Neural cell (in vitro differentiated cells): ENCODE results near the gene SIGLEC10. TPM values are rescaled to one million over a fixed set of nuclear protein-coding genes. Genes with fewer than 3 reads are reported as not detected.
"Not testable (repeated sequence)": the region's sequence is repeated elsewhere in the genome, so short reads cannot be mapped to it uniquely, and the experiment has no call there.

ENCODE experiments used
- H2AFZ ChIP-seq: fragments of 200-600, 300-800 bp; sonication (generic), shearing (Covaris generic); 2 replicates; pipeline ENCODE4 v1.6.0; 2014; ENCODE audit warnings: low read depth, mild to moderate bottlenecking, antibody characterized with exemption, low read length, moderate library complexity
- H3F3A ChIP-seq: fragments of 200-600 bp; shearing (Covaris generic); 2 replicates; pipeline ENCODE4 v1.6.1; 2016; ENCODE audit warnings: mild to moderate bottlenecking, moderate library complexity, mixed read lengths, antibody characterized with exemption, low read length; ENCODE audit not compliant: insufficient read depth, poor library complexity, severe bottlenecking
- H3K27ac ChIP-seq: fragments of 200-600, 300-800 bp; sonication (generic), shearing (Covaris generic); 2 replicates; pipeline ENCODE4 v1.5.1; 2014; ENCODE audit warnings: mild to moderate bottlenecking, low read length, moderate library complexity
- H3K27me3 ChIP-seq: fragments of 300-800, 200-600 bp; sonication (generic), shearing (Covaris generic); 2 replicates; pipeline ENCODE4 v1.6.0; 2014; ENCODE audit warnings: mild to moderate bottlenecking, low read depth, low read length, moderate library complexity; ENCODE audit not compliant: insufficient read depth
- H3K36me3 ChIP-seq: fragments of 300-800, 200-600 bp; sonication (generic), shearing (Covaris generic); 2 replicates; pipeline ENCODE4 v1.5.1; 2014; ENCODE audit warnings: mild to moderate bottlenecking, antibody characterized with exemption, low read length, moderate library complexity; ENCODE audit not compliant: insufficient read depth
- H3K4me2 ChIP-seq: fragments of 300-800, 200-600 bp; sonication (generic), shearing (Covaris generic); 2 replicates; pipeline ENCODE4 v1.6.0; 2014; ENCODE audit warnings: mild to moderate bottlenecking, low read length
- H3K4me3 ChIP-seq: fragments of 300-800, 200-600 bp; sonication (generic), shearing (Covaris generic); 2 replicates; pipeline ENCODE4 v1.5.1; 2014; ENCODE audit warnings: mild to moderate bottlenecking, low read length, moderate library complexity
- H3K79me2 ChIP-seq: fragments of 200-600 bp; shearing (Covaris generic); replicated peaks from 2 replicates; pipeline ENCODE4 v1.6.0; 2014; ENCODE audit warnings: mild to moderate bottlenecking, low read length, moderate library complexity; ENCODE audit not compliant: insufficient read depth
- H3K9ac ChIP-seq: fragments of 300-800, 200-600 bp; sonication (generic), shearing (Covaris generic); 2 replicates; pipeline ENCODE4 v1.6.1; 2016; ENCODE audit warnings: mild to moderate bottlenecking, low read length, mixed read lengths
- H3K9me2 ChIP-seq: fragments of 200-600 bp; shearing (Covaris generic); 2 replicates; pipeline ENCODE4 v1.6.1; 2016; ENCODE audit warnings: mild to moderate bottlenecking, low read length, mixed read lengths; ENCODE audit not compliant: insufficient read depth
- H3K9me3 ChIP-seq: fragments of 200-600, 300-800 bp; sonication (generic), shearing (Covaris generic); 2 replicates; pipeline ENCODE4 v1.6.1; 2016; ENCODE audit warnings: mild to moderate bottlenecking, mixed run types, low read length, moderate library complexity, mixed read lengths
- H4K20me1 ChIP-seq: fragments of 200-600 bp; shearing (Covaris generic); 2 replicates; pipeline ENCODE4 v1.6.1; 2016; ENCODE audit warnings: mild to moderate bottlenecking, mixed run types; ENCODE audit not compliant: insufficient read depth
- EP300 ChIP-seq: fragments of 450-650 bp; conservative IDR thresholded peaks from 2 replicates; pipeline ENCODE4 v1.6.1; 2014; ENCODE audit warnings: antibody characterized with exemption, mild to moderate bottlenecking, moderate library complexity; ENCODE audit not compliant: poor library complexity, severe bottlenecking
- EZH2 ChIP-seq: fragments of 200-600, 300-800 bp; shearing (Covaris generic), sonication (generic); IDR thresholded peaks from 2 replicates; pipeline ENCODE4 v1.6.1; 2014; ENCODE audit warnings: antibody characterized with exemption, low read length, borderline replicate concordance, mild to moderate bottlenecking; ENCODE audit not compliant: insufficient read depth, poor library complexity, severe bottlenecking
- MXI1 ChIP-seq: fragments of 450-650 bp; conservative IDR thresholded peaks from 2 replicates; pipeline ENCODE4 v1.6.1; 2014; ENCODE audit warnings: antibody characterized with exemption, mild to moderate bottlenecking; ENCODE audit not compliant: poor library complexity, severe bottlenecking
- POLR2AphosphoS5 ChIP-seq: IDR thresholded peaks from 2 replicates; pipeline ENCODE4 v1.6.1; 2012
- RAD21 ChIP-seq: fragments of 450-650 bp; conservative IDR thresholded peaks from 2 replicates; pipeline ENCODE4 v1.6.1; 2014; ENCODE audit warnings: antibody characterized with exemption, mild to moderate bottlenecking, moderate library complexity
- REST ChIP-seq: IDR thresholded peaks from 2 replicates; pipeline ENCODE4 v1.6.1; 2012; ENCODE audit warnings: borderline replicate concordance
- SMC3 ChIP-seq: fragments of 450-650 bp; conservative IDR thresholded peaks from 2 replicates; pipeline ENCODE4 v1.6.1; 2014; ENCODE audit warnings: antibody characterized with exemption, mild to moderate bottlenecking, moderate library complexity; ENCODE audit not compliant: poor library complexity
- TAF1 ChIP-seq: IDR thresholded peaks from 2 replicates; pipeline ENCODE4 v1.6.1; 2012; ENCODE audit warnings: low read depth
- polyA plus RNA-seq: library from polyadenylated mRNA; depleted of rRNA; stranded (reverse); fragments of >200 nt; gene quantifications from 2 replicates; pipeline ENCODE4 v1.2.3, GENCODE V29; 2014
- TF ChIP-seq, protein P1 (sequence below): fragments of 450-650 bp; IDR thresholded peaks from 2 replicates; pipeline ENCODE4 v1.5.1; 2014; ENCODE audit warnings: antibody characterized with exemption, mild to moderate bottlenecking, moderate library complexity; ENCODE audit not compliant: poor library complexity, severe bottlenecking

Gene SIGLEC10
- polyA plus RNA-seq, 1 donor from 2014 or later: not detected

DNA sequence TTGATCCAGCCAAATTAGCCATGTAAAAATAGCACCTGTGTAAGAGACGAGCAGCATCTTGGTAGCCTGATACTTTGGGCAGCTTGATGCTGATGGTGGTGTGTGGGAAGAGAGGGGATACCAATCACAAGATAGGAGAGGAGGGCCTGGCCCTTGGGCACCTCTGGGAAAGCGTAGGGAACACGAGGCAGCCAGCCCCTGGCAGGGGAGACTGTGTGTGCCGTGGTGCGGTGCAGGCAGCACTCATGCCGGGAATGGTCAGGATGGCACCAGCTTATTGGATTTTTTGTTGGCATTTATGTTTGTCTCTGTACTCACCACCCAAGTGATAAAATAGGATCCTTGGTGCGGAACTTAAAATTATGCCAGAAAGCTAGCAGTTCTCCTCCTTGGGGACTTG, 30.6 kb upstream of the SIGLEC10 start:
- no peak for TF ChIP-seq MXI1
- no peak for TF ChIP-seq RAD21
- no peak for TF ChIP-seq EZH2
- no peak for TF ChIP-seq REST
- TF ChIP-seq EP300: no peak
- TF ChIP-seq, protein P1, sequence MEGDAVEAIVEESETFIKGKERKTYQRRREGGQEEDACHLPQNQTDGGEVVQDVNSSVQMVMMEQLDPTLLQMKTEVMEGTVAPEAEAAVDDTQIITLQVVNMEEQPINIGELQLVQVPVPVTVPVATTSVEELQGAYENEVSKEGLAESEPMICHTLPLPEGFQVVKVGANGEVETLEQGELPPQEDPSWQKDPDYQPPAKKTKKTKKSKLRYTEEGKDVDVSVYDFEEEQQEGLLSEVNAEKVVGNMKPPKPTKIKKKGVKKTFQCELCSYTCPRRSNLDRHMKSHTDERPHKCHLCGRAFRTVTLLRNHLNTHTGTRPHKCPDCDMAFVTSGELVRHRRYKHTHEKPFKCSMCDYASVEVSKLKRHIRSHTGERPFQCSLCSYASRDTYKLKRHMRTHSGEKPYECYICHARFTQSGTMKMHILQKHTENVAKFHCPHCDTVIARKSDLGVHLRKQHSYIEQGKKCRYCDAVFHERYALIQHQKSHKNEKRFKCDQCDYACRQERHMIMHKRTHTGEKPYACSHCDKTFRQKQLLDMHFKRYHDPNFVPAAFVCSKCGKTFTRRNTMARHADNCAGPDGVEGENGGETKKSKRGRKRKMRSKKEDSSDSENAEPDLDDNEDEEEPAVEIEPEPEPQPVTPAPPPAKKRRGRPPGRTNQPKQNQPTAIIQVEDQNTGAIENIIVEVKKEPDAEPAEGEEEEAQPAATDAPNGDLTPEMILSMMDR: no peak
- no peak for TF ChIP-seq POLR2AphosphoS5
- no peak for TF ChIP-seq SMC3
- no peak for TF ChIP-seq TAF1
- no peaks in the 10 kb centered on the region for H3K9me2 ChIP-seq
- no peaks in the 10 kb centered on the region for H4K20me1 ChIP-seq
- no peaks in the 10 kb centered on the region for H3K27me3 ChIP-seq
- H3K36me3 ChIP-seq: no peaks in the 10 kb centered on the region
- H3K27ac ChIP-seq: no peak overlapping the region
- H3K4me3 ChIP-seq: no peak overlapping the region
- H3F3A ChIP-seq: no peaks in the 10 kb centered on the region
- no peak overlapping the region for H3K4me2 ChIP-seq
- H2AFZ ChIP-seq: no peak overlapping the region
- no peaks in the 10 kb centered on the region for H3K9me3 ChIP-seq
- no peak overlapping the region for H3K9ac ChIP-seq
- no peaks in the 10 kb centered on the region for H3K79me2 ChIP-seq

DNA sequence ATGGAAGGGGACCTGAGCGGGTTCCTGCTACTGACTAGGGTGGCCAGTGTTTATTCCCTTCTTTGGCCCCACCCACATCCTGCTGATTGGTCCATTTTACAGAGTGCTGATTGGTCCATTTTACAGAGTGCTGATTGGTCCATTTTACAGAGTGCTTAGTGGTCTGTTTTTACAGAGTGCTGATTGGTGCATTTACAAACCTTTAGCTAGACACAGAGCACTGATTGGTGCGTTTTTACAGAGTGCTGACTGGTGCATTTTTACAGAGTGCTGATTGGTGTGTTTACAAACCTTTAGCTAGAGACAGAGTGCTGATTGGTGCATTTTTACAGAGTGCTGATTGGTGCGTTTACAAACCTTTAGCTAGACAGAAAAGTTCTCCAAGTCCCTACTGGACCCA, 30.1 kb upstream of the SIGLEC10 start:
- H3K9me2 ChIP-seq, H3K27ac ChIP-seq, H3K79me2 ChIP-seq, H2AFZ ChIP-seq, H3K27me3 ChIP-seq, H3F3A ChIP-seq, H3K9me3 ChIP-seq, H3K9ac ChIP-seq, H4K20me1 ChIP-seq, H3K4me3 ChIP-seq, H3K4me2 ChIP-seq, H3K36me3 ChIP-seq: not testable (repeated sequence)
